Central memory CD8-positive, alpha-beta T cell (primary cell): ENCODE measurements around the gene PHACTR3.

ENCODE experiments used
- ATAC-seq: fragments of 150-1000 bp; cut with Tn5 transposase; replicated peaks from 2 replicates; pipeline ENCODE4 v1.10.0; 2022; ENCODE audit warnings: mild to moderate bottlenecking, moderate FRiP score, moderate number of reproducible peaks; ENCODE audit not compliant: poor library complexity, severe bottlenecking; ENCODE audit errors: extremely low read depth
- DNase-seq, 2 donors: peaks; one replicate each; pipeline ENCODE4 v3.0.0; 2021; ENCODE audit warnings: low spot score in 2 of 2
- H3K27ac Mint-ChIP-seq: one replicate; pipeline ENCODE4 v1.8.0; 2022; ENCODE audit warnings: low read depth, mild to moderate bottlenecking, moderate library complexity, mixed read lengths
- H3K27me3 Mint-ChIP-seq: one replicate; pipeline ENCODE4 v1.8.0; 2022; ENCODE audit warnings: mixed read lengths
- H3K36me3 Mint-ChIP-seq: one replicate; pipeline ENCODE4 v1.8.0; 2022; ENCODE audit warnings: mild to moderate bottlenecking, moderate library complexity, mixed read lengths; ENCODE audit not compliant: insufficient read depth
- H3K4me1 Mint-ChIP-seq: one replicate; pipeline ENCODE4 v1.8.0; 2022; ENCODE audit warnings: mixed read lengths
- H3K4me3 Mint-ChIP-seq: one replicate; pipeline ENCODE4 v1.8.0; 2022; ENCODE audit warnings: mild to moderate bottlenecking, moderate library complexity, mixed read lengths
- H3K9me3 Mint-ChIP-seq: one replicate; pipeline ENCODE4 v1.8.0; 2022; ENCODE audit warnings: mixed read lengths

The PHACTR3 gene

DNA sequence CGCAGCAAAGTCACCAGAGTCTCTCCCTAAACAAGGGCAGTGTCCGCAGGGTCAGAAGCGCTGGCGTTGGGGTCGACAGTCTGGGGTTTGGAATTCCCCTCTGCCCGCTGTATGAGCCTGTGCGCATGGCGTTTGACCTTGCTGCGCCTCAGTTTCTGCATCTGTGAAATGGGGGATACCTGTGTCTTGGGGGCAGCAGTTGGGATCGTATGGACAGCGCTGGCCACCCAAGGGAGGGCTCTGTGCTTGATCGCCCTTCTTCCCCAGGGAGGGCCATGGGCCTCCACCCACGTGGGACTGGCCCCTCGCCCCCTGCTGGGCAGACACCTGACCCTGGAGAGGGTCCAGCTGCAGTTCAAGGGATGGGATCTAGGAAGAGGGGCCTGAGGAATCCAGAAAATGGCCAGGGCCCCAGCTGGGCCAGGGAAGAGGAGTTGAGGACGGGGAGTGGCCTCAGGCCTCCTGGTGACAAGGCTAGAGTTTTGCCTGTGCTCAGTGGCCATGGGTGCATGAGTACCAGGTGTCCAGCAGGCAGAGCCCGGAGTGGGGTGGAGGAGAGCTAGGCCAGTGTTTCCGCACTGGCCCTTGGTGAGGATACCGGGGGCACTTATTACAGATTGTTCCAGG is 26.4 kb upstream of the PHACTR3 start:
- DNase-seq: no peak
- Mint-ChIP-seq H3K4me1 (no peaks in the 10 kb centered on the region), H3K27me3 (peaks cover 50% of the 10 kb centered on the region), H3K4me3 (no peak overlapping the region), H3K36me3 (peaks cover 3% of the 10 kb centered on the region), H3K27ac (no peak overlapping the region), H3K9me3 (no peaks in the 10 kb centered on the region)
- no peak for ATAC-seq

DNA sequence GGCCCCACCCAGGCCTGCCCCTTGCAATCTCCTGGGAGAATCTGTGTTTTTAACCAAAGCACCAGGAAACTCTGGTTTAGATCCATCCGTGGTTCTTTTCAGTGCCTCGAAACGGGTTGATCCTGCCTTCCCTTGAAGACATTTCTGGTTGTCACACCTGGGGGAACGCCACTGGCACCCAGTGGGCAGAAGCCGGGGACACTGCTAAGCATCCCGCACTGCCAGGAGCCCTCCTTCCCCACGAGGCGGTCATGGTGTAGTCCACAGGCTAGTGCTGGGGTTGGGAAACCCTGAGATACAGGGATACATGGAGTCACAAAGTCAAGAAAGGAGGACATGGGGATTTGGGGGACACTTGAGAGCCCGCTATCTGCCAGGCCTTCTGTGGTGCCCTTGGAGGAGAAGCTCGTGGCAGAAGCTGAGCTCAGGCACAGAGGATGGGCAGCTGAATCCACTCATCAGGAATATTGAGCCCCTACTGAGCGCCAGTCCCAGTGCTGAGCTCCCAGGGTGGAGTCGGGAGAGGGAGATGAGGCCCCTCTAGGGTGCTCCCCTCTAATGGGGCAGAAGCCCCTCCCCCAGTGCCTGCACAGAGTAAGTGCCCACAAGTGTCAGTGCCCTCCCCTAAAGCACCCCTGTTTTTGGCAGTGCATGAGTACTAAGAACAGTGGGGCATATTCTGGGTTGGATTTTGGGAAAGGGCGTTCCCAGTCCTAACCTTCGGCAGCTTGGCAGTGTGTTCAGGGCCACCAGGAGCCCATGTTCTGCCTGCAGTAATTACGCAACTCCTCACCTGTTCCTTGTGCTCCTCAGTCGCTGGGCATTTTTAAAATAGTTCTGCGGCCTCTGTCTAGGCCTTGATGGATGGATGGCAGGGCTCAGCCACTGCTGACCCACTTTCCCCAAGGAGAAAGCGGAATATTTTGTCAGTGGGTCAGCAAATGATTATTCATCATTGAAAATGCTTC is 25.6 kb upstream of the PHACTR3 start:
- peaks cover 50% of the 10 kb centered on the region for H3K27me3 Mint-ChIP-seq
- no peak overlapping the region for H3K27ac Mint-ChIP-seq
- no peaks in the 10 kb centered on the region for H3K4me1 Mint-ChIP-seq
- DNase-seq (no peak), ATAC-seq (no peak)
- H3K4me3 Mint-ChIP-seq: no peak overlapping the region
- H3K9me3 Mint-ChIP-seq: no peaks in the 10 kb centered on the region
- H3K36me3 Mint-ChIP-seq: peaks cover 3% of the 10 kb centered on the region

DNA sequence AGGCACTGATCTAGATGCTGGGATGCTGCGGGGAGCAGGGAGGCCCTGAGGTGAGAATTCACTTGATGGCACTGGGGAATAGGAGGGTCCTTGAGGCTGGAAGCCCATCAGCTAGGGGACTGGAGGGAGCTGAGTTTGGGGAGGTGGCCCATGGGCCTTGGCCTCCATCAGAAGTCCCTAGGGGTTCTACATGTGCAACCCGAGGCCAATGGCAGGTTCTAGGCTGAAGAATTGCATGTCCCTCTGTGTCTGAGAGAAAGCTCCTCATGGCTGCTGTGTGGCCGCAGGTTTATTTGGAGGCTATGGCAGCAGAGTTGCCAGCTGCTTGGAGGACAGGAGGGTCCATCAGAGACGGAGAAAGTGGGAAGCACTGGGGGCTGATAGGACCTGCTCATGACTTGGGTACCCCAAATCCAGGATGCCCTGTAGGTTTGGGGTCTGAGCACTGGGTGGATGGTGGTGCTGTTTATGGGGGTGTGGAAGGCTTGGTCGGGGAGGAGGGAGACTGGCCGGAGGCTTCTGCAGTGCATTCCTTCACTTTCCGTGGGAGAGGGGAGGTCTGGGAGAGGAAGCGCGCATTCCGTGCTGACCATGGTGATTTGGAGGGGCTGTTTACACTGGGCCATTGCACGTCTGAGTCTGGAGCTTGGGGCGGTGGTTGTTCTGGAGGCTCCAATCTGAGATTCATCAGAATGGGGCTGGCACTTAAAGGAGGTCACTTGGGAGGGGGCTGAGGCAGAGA is 24.8 kb upstream of the PHACTR3 start:
- H3K9me3 Mint-ChIP-seq: no peaks in the 10 kb centered on the region
- H3K36me3 Mint-ChIP-seq: peaks cover 3% of the 10 kb centered on the region
- H3K27ac Mint-ChIP-seq: no peak overlapping the region
- no peaks in the 10 kb centered on the region for H3K4me1 Mint-ChIP-seq
- ATAC-seq (no peak), DNase-seq (no peak)
- H3K27me3 Mint-ChIP-seq: peaks cover 49% of the 10 kb centered on the region
- no peak overlapping the region for H3K4me3 Mint-ChIP-seq

DNA sequence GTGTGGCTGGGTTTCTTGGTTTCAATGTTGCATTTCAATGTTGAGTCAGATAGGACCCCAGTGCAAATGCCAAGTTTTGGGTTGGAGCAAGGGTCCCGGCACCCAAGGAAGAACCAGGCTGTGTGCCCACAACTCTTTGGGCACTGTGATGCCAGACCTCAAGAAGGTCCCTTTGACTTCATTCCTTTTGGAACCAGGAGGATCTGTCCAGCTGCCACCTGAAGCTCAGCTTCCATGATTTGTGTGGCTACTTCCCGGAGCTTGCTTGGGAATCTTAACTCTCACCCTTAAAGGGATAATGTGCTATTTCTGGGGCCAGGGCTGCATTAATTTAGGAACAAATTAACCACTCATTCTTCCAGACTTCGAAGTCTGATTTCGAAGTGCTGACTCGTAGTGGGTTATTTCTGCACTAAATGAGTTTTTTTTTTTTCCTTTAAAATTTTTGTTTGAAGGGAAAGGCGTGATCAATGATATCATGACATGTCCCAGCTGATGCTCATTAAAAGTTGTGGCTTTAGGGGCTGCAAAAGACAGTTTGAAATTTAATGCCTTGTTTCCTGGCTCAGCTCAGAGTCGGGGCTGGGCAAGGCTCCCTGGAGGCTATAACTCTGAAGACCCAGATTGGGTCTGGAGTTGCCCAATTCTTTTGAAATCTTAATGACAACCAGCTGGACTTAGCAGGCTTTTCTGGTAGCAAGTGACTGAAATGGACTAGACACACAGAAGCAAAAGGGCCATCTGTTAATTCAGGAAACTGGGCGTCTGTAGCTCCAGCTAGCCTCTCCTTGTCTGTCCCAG is 24.0 kb upstream of the PHACTR3 start:
- peaks cover 42% of the 10 kb centered on the region for H3K27me3 Mint-ChIP-seq
- DNase-seq (no peak), ATAC-seq (no peak)
- no peaks in the 10 kb centered on the region for H3K9me3 Mint-ChIP-seq
- H3K4me3 Mint-ChIP-seq: no peak overlapping the region
- no peaks in the 10 kb centered on the region for H3K36me3 Mint-ChIP-seq
- H3K4me1 Mint-ChIP-seq: no peaks in the 10 kb centered on the region
- H3K27ac Mint-ChIP-seq: no peak overlapping the region

DNA sequence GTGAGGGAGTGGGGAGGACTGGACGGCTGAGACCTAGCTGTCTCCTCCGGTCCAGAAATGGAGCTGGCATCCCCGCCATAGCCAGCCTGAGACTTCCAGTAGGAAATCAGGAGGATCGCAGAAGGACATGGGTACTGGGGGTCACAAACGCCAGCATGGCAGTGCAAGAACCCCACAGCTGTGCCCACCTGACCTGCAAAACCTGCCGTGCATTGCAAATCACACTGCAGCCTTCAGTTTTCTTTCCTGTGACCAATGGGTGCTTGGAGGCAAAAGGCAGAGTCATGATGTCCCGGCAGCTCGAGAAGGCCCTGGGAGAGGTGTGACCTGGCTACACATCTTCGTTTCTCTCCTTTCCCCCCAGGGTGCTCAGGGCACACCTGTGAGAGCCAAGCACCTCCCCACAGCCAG is 23.3 kb upstream of the PHACTR3 start:
- Mint-ChIP-seq H3K36me3 (no peaks in the 10 kb centered on the region), H3K4me3 (no peak overlapping the region), H3K27me3 (peaks cover 38% of the 10 kb centered on the region), H3K9me3 (no peaks in the 10 kb centered on the region), H3K4me1 (no peaks in the 10 kb centered on the region), H3K27ac (no peak overlapping the region)
- no peak for ATAC-seq
- DNase-seq: no peak

DNA sequence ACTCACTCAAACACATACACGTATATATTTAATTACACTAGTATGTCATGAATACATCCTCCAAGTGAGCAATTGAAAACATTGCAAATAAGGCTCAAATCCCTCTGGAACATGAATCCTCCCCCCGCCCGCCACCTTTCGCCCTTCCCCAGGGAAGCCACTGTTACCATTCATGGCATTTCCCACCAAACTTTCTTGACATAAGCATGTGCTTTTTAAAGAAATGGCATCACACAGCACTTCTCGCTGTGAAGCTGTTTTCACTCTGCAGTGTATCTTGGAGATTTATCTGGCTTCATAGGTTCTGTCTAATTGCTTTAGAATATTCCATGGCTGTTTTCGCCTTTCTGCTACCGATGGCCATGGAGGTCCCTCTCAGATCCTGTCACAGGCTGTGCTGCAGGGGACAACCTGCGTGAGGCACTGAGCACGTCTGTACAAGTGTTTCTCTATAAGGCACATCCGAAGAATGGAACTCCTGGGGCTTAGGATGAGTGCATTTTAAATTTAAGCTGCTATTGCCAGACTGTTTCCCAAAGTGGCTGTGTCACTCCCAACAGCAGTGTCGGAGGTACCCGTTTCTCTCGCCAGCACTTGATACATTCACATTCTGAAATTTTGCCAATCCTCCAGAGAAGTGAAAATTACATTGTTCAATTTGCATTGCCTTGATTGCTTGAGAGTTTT is 22.2 kb upstream of the PHACTR3 start:
- H3K9me3 Mint-ChIP-seq: no peaks in the 10 kb centered on the region
- no peak for DNase-seq
- H3K4me1 Mint-ChIP-seq: no peaks in the 10 kb centered on the region
- no peak for ATAC-seq
- no peaks in the 10 kb centered on the region for H3K36me3 Mint-ChIP-seq
- peaks cover 41% of the 10 kb centered on the region for H3K27me3 Mint-ChIP-seq
- no peak overlapping the region for H3K4me3 Mint-ChIP-seq
- H3K27ac Mint-ChIP-seq: no peak overlapping the region

DNA sequence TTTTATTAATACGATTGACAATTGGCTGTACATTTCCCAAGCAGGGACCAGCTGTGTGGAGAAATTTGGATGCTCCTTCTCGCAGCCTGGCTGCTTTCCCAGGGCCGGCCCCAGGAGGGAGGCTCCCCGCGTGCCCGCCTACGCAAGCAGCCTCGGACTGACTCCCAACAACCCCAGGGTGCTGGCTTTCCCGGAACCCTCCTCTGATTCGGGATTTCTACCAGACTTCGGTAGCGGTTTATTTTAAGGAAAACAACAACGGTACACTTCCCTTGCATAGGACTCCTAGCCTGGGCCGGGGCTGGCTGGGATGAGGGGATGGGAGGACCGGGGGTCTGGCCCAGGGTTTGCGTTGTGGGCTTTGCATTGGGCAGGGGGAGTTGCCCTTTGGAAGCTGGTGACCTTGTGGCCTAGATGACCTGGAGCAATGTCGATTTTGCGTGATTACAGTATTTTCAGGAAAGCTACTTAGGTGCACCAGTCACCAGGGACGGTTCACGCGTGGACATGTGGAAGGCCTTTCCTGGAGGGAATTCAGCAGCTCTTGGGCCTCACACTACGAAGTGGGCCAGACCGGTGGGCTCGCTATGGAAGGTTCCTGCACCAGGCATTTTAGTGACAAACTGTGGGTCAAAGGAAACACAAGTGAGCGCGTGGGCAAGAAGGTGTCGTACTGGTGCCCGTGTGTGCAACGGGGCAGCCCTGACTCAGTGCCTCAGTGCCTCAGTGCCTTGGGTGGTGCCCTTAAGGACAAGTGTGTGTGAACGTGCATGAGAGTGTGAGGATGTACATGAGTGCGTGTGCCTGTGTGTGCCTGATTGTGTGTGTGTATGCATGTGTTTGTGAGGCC is 20.7 kb upstream of the PHACTR3 start:
- DNase-seq: no peak
- Mint-ChIP-seq H3K9me3 (no peaks in the 10 kb centered on the region), H3K4me3 (no peak overlapping the region), H3K36me3 (no peaks in the 10 kb centered on the region), H3K4me1 (no peaks in the 10 kb centered on the region), H3K27me3 (peaks cover 34% of the 10 kb centered on the region), H3K27ac (no peak overlapping the region)
- ATAC-seq: no peak

DNA sequence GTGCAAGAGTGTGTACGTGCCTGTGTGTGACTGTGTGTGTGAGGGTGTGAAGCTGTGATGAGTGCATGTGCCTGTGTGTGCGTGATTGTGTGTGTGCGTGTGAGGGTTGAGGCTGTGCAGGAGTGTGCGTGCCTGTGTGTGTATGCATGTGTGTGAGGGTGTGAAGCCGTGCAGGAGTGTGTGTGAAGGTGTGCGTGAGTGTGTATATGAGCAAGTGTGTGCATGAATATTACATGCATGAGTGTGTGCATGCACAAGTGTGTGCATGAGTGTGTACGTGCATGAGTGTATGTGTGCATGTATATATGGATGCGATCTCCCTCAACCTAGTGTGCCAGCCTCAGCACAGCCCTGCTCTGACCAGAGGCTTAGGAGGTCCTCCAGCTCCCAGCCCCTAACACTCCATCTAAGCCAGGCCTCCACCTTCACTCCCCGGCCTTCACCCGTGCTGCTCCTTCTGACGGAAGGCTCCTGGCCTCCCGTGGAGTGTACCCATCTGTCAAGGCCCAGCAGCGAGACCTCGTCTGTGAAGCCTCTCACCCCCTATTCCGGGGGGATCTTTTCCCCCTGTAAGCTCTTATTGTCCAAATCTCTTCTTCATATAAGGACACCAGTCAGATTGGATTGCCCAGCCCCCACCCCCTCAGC is 19.9 kb upstream of the PHACTR3 start:
- Mint-ChIP-seq H3K4me3 (no peak overlapping the region), H3K27ac (no peak overlapping the region), H3K4me1 (no peaks in the 10 kb centered on the region), H3K36me3 (no peaks in the 10 kb centered on the region), H3K27me3 (peaks cover 30% of the 10 kb centered on the region), H3K9me3 (no peaks in the 10 kb centered on the region)
- DNase-seq (no peak), ATAC-seq (no peak)

DNA sequence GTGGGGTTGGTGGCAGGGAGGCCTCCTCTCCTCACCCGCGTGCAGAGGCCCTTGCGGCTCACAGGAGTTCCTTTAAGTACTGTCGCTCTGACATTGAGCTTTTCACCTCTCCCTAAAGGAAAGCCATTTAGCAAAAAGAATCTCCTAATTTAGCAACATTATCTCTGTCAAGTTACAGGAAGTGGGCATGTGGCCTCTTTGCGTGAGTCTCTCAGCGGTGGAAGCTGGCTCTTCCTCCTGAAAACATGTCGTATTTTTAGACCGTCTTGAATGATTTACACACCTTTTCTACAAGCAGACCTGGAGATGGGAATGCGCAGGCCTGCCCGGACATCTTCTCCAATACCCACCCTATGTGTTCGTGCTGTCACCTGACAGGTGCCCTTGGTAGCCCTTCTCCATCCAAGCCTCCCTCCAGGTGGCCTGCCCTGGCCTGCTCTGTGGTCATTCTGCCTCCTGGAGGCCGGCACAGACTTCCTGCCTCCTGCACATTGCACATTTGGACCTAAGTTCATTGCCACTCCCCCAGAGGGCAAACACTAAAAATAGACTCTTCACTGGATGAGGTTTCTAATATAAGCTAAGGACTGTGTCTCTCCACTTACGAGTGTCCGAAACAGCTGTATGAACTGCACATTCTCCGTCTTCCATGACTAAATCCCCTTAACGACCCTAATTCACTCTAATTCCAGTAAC is 18.5 kb upstream of the PHACTR3 start:
- H3K9me3 Mint-ChIP-seq: no peaks in the 10 kb centered on the region
- no peaks in the 10 kb centered on the region for H3K36me3 Mint-ChIP-seq
- H3K4me1 Mint-ChIP-seq: no peaks in the 10 kb centered on the region
- H3K4me3 Mint-ChIP-seq: no peak overlapping the region
- peaks cover 33% of the 10 kb centered on the region for H3K27me3 Mint-ChIP-seq
- DNase-seq (no peak), ATAC-seq (no peak)
- H3K27ac Mint-ChIP-seq: no peak overlapping the region

DNA sequence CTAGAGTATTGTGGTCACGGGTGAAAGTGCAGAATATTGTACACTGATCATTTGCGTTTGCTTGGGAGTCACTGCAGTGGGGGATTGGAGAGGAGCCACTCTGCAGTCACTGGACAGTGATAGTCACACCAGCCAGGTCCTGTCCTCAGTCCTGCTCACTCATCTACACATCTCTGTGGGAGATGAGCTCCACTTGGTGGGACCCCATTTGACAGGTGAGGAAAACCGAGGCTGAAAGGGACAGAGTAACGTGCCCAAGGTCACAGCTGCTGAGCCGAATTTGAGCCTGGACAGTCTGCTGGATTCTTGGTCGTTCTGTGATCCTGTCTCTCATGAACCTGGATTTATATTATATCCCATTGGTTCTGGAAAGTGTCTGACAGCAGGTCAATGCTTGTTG is 17.7 kb upstream of the PHACTR3 start:
- Mint-ChIP-seq H3K4me1 (no peaks in the 10 kb centered on the region), H3K9me3 (no peaks in the 10 kb centered on the region), H3K27ac (no peak overlapping the region), H3K36me3 (no peaks in the 10 kb centered on the region), H3K4me3 (no peak overlapping the region), H3K27me3 (peaks cover 39% of the 10 kb centered on the region)
- DNase-seq: no peak
- no peak for ATAC-seq
